H9 (cell line): ENCODE results near the gene GPR68. TPM values are rescaled to one million over a fixed set of nuclear protein-coding genes. Genes with fewer than 3 reads are reported as not detected.

ENCODE experiments used
- DNase-seq: peaks from one replicate; pipeline ENCODE4 v3.0.0-alpha.2; 2017
- H2AFZ ChIP-seq: one replicate; pipeline ENCODE4 v1.6.1; 2013; ENCODE audit warnings: mild to moderate bottlenecking, low read length, control low read depth, moderate library complexity
- H2AK5ac ChIP-seq: 2 replicates; pipeline ENCODE4 v1.6.1; 2013; ENCODE audit warnings: low read length, control low read depth, mixed read lengths; ENCODE audit not compliant: insufficient read length
- H2BK120ac ChIP-seq: one replicate; pipeline ENCODE4 v1.6.1; 2013; ENCODE audit warnings: low read depth, mild to moderate bottlenecking, low read length, control low read depth, inconsistent platforms; ENCODE audit not compliant: poor library complexity, severe bottlenecking
- H2BK12ac ChIP-seq: 2 replicates; pipeline ENCODE4 v1.6.1; 2013; ENCODE audit warnings: low read length, control low read depth, mixed read lengths, low read depth; ENCODE audit not compliant: insufficient read length
- H2BK15ac ChIP-seq: 2 replicates; pipeline ENCODE4 v1.6.1; 2013; ENCODE audit warnings: low read depth, low read length, control low read depth
- H2BK20ac ChIP-seq: one replicate; pipeline ENCODE4 v1.6.1; 2013; ENCODE audit warnings: low read depth, mild to moderate bottlenecking, low read length, control low read depth, inconsistent platforms; ENCODE audit not compliant: poor library complexity, severe bottlenecking
- H2BK5ac ChIP-seq: 2 replicates; pipeline ENCODE4 v1.6.1; 2013; ENCODE audit warnings: low read length, control low read depth, mixed read lengths; ENCODE audit not compliant: insufficient read length
- H3K14ac ChIP-seq: 2 replicates; pipeline ENCODE4 v1.6.1; 2013; ENCODE audit warnings: low read length, control low read depth; ENCODE audit not compliant: insufficient read depth
- H3K18ac ChIP-seq: 2 replicates; pipeline ENCODE4 v1.6.1; 2013; ENCODE audit warnings: low read depth, mild to moderate bottlenecking, mixed read lengths, low read length, control low read depth; ENCODE audit not compliant: insufficient read length
- H3K23ac ChIP-seq: 2 replicates; pipeline ENCODE4 v1.6.1; 2013; ENCODE audit warnings: low read length, control low read depth, mixed read lengths, low read depth; ENCODE audit not compliant: insufficient read length
- H3K23me2 ChIP-seq: 2 replicates; pipeline ENCODE4 v1.6.1; 2013; ENCODE audit warnings: low read depth, mild to moderate bottlenecking, mixed read lengths, low read length, control low read depth; ENCODE audit not compliant: insufficient read length, poor library complexity, severe bottlenecking
- H3K27ac ChIP-seq: 2 replicates; pipeline ENCODE4 v1.5.1; 2013; ENCODE audit warnings: low read length, control low read depth, mixed read lengths, low read depth; ENCODE audit not compliant: insufficient read length
- H3K27me3 ChIP-seq: 2 replicates; pipeline ENCODE4 v1.6.1; 2013; ENCODE audit warnings: low read length, control low read depth, inconsistent platforms; ENCODE audit not compliant: insufficient read depth
- H3K4ac ChIP-seq: 2 replicates; pipeline ENCODE4 v1.6.1; 2013; ENCODE audit warnings: low read depth, mild to moderate bottlenecking, control low read depth, inconsistent platforms, low read length, moderate library complexity
- H3K4me1 ChIP-seq: 2 replicates; pipeline ENCODE4 v1.6.1; 2013; ENCODE audit warnings: low read length, control low read depth, inconsistent platforms; ENCODE audit not compliant: insufficient read depth
- H3K4me2 ChIP-seq: 2 replicates; pipeline ENCODE4 v1.6.1; 2013; ENCODE audit warnings: low read length, control low read depth, mixed read lengths; ENCODE audit not compliant: insufficient read length, insufficient read depth
- H3K56ac ChIP-seq: 2 replicates; pipeline ENCODE4 v1.6.1; 2013; ENCODE audit warnings: low read depth, mild to moderate bottlenecking, mixed read lengths, low read length, control low read depth; ENCODE audit not compliant: insufficient read length
- H3K79me1 ChIP-seq: 2 replicates; pipeline ENCODE4 v1.6.1; 2013; ENCODE audit warnings: low read depth, mild to moderate bottlenecking, moderate library complexity, low read length, control low read depth, inconsistent platforms; ENCODE audit not compliant: insufficient read depth, poor library complexity, severe bottlenecking
- H3K79me2 ChIP-seq: 2 replicates; pipeline ENCODE4 v1.6.1; 2013; ENCODE audit warnings: low read length, control low read depth, inconsistent platforms; ENCODE audit not compliant: insufficient read depth
- H3K9ac ChIP-seq: 2 replicates; pipeline ENCODE4 v1.6.1; 2013; ENCODE audit warnings: low read length, control low read depth, mixed read lengths; ENCODE audit not compliant: insufficient read length; ENCODE audit errors: extremely low read depth
- H3K9me3 ChIP-seq: one replicate; pipeline ENCODE4 v1.6.1; 2013; ENCODE audit warnings: low read depth, low read length, inconsistent platforms; ENCODE audit not compliant: control insufficient read depth
- H3T11ph ChIP-seq: one replicate; pipeline ENCODE4 v1.6.1; 2013; ENCODE audit warnings: mild to moderate bottlenecking, low read length, control low read depth, inconsistent platforms
- H4K20me1 ChIP-seq: one replicate; pipeline ENCODE4 v1.6.1; 2013; ENCODE audit not compliant: control insufficient read depth, insufficient read length, insufficient read depth
- H4K5ac ChIP-seq: 2 replicates; pipeline ENCODE4 v1.6.1; 2013; ENCODE audit warnings: low read depth, mild to moderate bottlenecking, mixed read lengths, low read length, control low read depth; ENCODE audit not compliant: insufficient read length
- H4K8ac ChIP-seq: replicated peaks from 2 replicates; pipeline ENCODE4 v1.6.1; 2013; ENCODE audit warnings: low read length, control low read depth, mixed read lengths, low read depth; ENCODE audit not compliant: insufficient read length
- H4K91ac ChIP-seq: 2 replicates; pipeline ENCODE4 v1.6.1; 2013; ENCODE audit warnings: low read depth, mild to moderate bottlenecking, moderate library complexity, mixed read lengths, low read length, control low read depth; ENCODE audit not compliant: insufficient read length
- H3K27ac Mint-ChIP-seq, 3 experiments: 2 replicates in 2 of 3; 3 replicates in 1 of 3; pipeline ENCODE4 v1.8.0; 2020 to 2021; ENCODE audit warnings: mixed read lengths in 3 of 3, mild to moderate bottlenecking in 1 of 3, moderate library complexity in 1 of 3
- H3K27me3 Mint-ChIP-seq: 2 replicates; pipeline ENCODE4 v1.8.0; 2021; ENCODE audit warnings: low read depth, mild to moderate bottlenecking, moderate library complexity, mixed read lengths
- H3K36me3 Mint-ChIP-seq, 3 experiments: 2 replicates in 2 of 3; 3 replicates in 1 of 3; pipeline ENCODE4 v1.8.0; 2020 to 2021; ENCODE audit warnings: low read depth in 3 of 3, mixed read lengths in 3 of 3; ENCODE audit not compliant: insufficient read depth in 1 of 3
- H3K4me1 Mint-ChIP-seq, 2 experiments: 2 replicates each; pipeline ENCODE4 v1.8.0; 2020; ENCODE audit warnings: mixed read lengths in 2 of 2
- H3K4me3 Mint-ChIP-seq, 2 experiments: 2 replicates in 1 of 2; 3 replicates in 1 of 2; pipeline ENCODE4 v1.8.0; 2020 to 2021; ENCODE audit warnings: mild to moderate bottlenecking in 2 of 2, mixed read lengths in 2 of 2, moderate library complexity in 1 of 2
- H3K9me3 Mint-ChIP-seq, 2 experiments: 2 replicates in 1 of 2; 3 replicates in 1 of 2; pipeline ENCODE4 v1.8.0; 2020; ENCODE audit warnings: mild to moderate bottlenecking in 2 of 2, mixed read lengths in 2 of 2, moderate library complexity in 1 of 2
- CTCF ChIP-seq: fragments of 200-600 bp; sonication (generic); conservative IDR thresholded peaks from 3 replicates; pipeline ENCODE4 v1.8.0; 2021; ENCODE audit warnings: antibody characterized with exemption, mild to moderate bottlenecking
- WGBS: extraction: QIAGEN DNeasy Blood & Tissue Kit; methylation state at CpG from one replicate; pipeline ENCODE4 v1.1.7; 2013; ENCODE audit warnings: missing lambda C conversion rate, low lambda C conversion rate, mixed read lengths; ENCODE audit not compliant: insufficient read length; ENCODE audit errors: extremely low coverage; 5-methylcytosine and 5-hydroxymethylcytosine counted together
- total RNA-seq: library from RNA; stranded (reverse); gene quantifications from 2 replicates; pipeline ENCODE4 v1.2.1, GENCODE V29; 2021

GPR68 gene
- total RNA-seq, 1 experiment from 2014 or later, result 0.33 TPM

DNA sequence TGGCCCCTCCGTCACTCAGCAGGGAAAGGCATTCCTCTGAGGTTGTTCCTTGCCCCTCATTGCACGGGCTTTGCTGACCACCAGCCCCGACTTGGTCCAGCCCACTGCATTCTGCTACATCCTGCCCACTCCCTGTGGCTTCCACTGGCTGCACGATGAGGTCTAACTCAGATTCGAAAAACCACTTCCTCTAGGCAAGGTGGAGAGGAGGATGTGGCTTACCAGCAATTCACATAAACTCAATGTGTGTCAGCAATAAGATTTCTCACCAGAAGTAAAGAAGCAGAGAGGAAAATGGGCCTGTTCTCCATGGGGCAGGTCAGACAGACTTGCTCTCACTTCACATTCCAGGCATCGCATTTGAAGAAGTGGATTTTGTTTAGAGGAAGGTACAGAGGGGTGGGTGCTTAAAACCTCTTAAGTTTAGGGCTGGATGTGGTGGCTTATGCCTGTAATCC lies 14.7 kb downstream of the GPR68 start:
- Histone ChIP-seq H3T11ph (no peak overlapping the region), H3K18ac (no peak overlapping the region), H3K27ac (no peak overlapping the region), H2BK20ac (no peak overlapping the region), H2BK12ac (no peak overlapping the region), H3K79me2 (no peaks in the 10 kb centered on the region), H3K23ac (no peak overlapping the region), H2BK5ac (no peak overlapping the region), H3K4me1 (peaks cover 4% of the 10 kb centered on the region), H4K8ac (no peak overlapping the region), H3K27me3 (no peaks in the 10 kb centered on the region), H3K4me2 (no peak overlapping the region), H2BK120ac (no peak overlapping the region), H3K23me2 (no peaks in the 10 kb centered on the region), H2AK5ac (no peak overlapping the region), H3K4ac (no peak overlapping the region), H3K9me3 (no peaks in the 10 kb centered on the region), H3K56ac (no peak overlapping the region), H2BK15ac (no peak overlapping the region), H3K9ac (no peak overlapping the region), H4K20me1 (no peaks in the 10 kb centered on the region), H3K14ac (no peak overlapping the region), H3K79me1 (no peaks in the 10 kb centered on the region), H2AFZ (no peak overlapping the region), H4K91ac (no peak overlapping the region), H4K5ac (no peak overlapping the region)
- no peak overlapping the region for H3K4me3 Mint-ChIP-seq
- peaks cover 10 to 16% of the 10 kb centered on the region in 2 experiments; a peak in 4 of 5 replicates for H3K9me3 Mint-ChIP-seq
- peaks cover 11% of the 10 kb centered on the region for H3K27me3 Mint-ChIP-seq
- H3K36me3 Mint-ChIP-seq, result peaks cover 12 to 19% (median 14%) of the 10 kb centered on the region in 3 experiments
- no peak for TF ChIP-seq CTCF
- no peak overlapping the region; a peak in 1 of 7 replicates for H3K27ac Mint-ChIP-seq
- no CpG with 5 or more reads among the region's 6 CpGs for WGBS
- DNase-seq, result no peak
- H3K4me1 Mint-ChIP-seq, result peaks cover 17 to 19% of the 10 kb centered on the region in 2 experiments
